ENCODE results near the gene MYOM1. TPM values are rescaled to one million over a fixed set of nuclear protein-coding genes. Genes with fewer than 3 reads are reported as not detected.
"Not testable (repeated sequence)": the region's sequence is repeated elsewhere in the genome, so short reads cannot be mapped to it uniquely, and the experiment has no call there.

The MYOM1 gene
- total RNA-seq, 4 donors from 2014 or later: 2.3 to 3.1 (median 3.1) TPM

DNA sequence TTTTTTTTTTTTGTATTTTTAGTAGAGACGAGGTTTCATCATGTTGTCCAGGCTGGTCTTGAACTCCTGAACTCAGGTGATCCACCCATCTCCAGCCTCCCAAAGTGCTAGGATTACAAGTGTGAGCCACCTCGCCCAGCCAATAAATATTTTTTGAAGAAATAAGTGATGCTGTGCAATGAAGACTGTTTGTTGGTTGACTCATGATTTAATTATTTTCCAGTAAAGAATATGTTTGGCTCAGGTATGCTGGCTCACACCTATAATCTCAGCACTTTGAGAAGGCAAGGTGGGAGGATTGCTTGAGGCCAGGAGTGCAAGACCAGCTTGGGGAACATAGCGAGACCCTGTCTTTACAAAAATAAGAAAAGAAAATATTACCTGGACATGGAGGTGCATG, 165.0 kb downstream of the MYOM1 start:
- Histone ChIP-seq H3K36me3 (no peaks in the 10 kb centered on the region), H3K9me3 (no peaks in the 10 kb centered on the region), H3K27ac (no peak overlapping the region), H3K4me3 (replicated peaks in 1 of 3) (no peak overlapping the region), H3K27me3 (no peaks in the 10 kb centered on the region), H3K4me1 (peaks cover 0 to 5% of the 10 kb centered on the region in 2 donors)
- intact Hi-C loops (cut with DNase I): loop anchor here (5.0 kb wide), 1 partner anchor 37 kb away; no protein-coding TSS in a partner anchor
- DNase-seq: no peak
- TF ChIP-seq, protein P1, sequence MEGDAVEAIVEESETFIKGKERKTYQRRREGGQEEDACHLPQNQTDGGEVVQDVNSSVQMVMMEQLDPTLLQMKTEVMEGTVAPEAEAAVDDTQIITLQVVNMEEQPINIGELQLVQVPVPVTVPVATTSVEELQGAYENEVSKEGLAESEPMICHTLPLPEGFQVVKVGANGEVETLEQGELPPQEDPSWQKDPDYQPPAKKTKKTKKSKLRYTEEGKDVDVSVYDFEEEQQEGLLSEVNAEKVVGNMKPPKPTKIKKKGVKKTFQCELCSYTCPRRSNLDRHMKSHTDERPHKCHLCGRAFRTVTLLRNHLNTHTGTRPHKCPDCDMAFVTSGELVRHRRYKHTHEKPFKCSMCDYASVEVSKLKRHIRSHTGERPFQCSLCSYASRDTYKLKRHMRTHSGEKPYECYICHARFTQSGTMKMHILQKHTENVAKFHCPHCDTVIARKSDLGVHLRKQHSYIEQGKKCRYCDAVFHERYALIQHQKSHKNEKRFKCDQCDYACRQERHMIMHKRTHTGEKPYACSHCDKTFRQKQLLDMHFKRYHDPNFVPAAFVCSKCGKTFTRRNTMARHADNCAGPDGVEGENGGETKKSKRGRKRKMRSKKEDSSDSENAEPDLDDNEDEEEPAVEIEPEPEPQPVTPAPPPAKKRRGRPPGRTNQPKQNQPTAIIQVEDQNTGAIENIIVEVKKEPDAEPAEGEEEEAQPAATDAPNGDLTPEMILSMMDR (IDR thresholded peaks at IDR 0.05): no peak
- TF ChIP-seq POLR2A (IDR thresholded peaks at IDR 0.05): no peak
- WGBS, 2 donors: 91 to 97% methylated on average over 3 of the region's 3 CpGs

GRCh38 chr18:3054214-3054613, 165.6 kb downstream of the MYOM1 start:
- Histone ChIP-seq H3K36me3 (no peaks in the 10 kb centered on the region), H3K27ac (no peak overlapping the region), H3K9me3 (no peaks in the 10 kb centered on the region), H3K4me1 (peaks cover 0 to 5% of the 10 kb centered on the region in 2 donors), H3K4me3 (replicated peaks in 1 of 3) (no peak overlapping the region), H3K27me3 (no peaks in the 10 kb centered on the region)
- intact Hi-C loops (cut with DNase I): no loop called here
- TF ChIP-seq POLR2A (IDR thresholded peaks at IDR 0.05): no peak
- TF ChIP-seq, protein P1 (IDR thresholded peaks at IDR 0.05): no peak
- 97 to 99% methylated on average over 6 of the region's 6 CpGs for WGBS, 2 donors
- no peak for DNase-seq

DNA sequence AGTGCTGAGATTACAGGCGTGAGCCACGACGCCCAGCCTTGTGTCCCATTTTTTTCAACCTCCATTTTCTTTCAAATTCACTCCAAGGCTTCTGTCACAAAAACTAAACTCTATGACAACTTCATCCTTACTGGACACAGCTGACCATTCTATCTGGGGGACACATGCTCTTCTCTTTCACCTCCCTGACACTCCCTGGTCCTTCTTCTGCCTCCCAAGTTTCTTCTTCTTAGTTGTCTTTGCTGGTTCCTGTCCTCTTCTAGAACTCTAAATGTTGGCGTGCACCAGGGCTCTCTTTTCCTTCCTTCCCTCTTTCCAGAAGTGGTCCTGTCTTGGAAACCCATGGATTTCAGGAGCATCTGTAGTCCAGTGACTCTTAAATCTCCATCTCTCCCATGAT, 166.7 kb downstream of the MYOM1 start:
- no peaks in the 10 kb centered on the region for H3K36me3 ChIP-seq
- intact Hi-C loops (cut with DNase I): no loop called here
- whole genome bisulfite sequencing, 2 donors: 97% methylated on average over 4 of the region's 4 CpGs
- H3K27me3 ChIP-seq: no peaks in the 10 kb centered on the region
- DNase-seq: no peak
- H3K27ac ChIP-seq: no peak overlapping the region
- TF ChIP-seq, protein P1 (IDR thresholded peaks at IDR 0.05): no peak
- no peak for TF ChIP-seq POLR2A (IDR thresholded peaks at IDR 0.05)
- H3K9me3 ChIP-seq: no peaks in the 10 kb centered on the region
- no peak overlapping the region for H3K4me3 ChIP-seq (replicated peaks in 1 of 3)
- no peaks in the 10 kb centered on the region for H3K4me1 ChIP-seq

- TF ChIP-seq, protein P1 (IDR thresholded peaks at IDR 0.05): no peak
- no peak for TF ChIP-seq POLR2A (IDR thresholded peaks at IDR 0.05)
- WGBS, 2 donors: 68 to 74% methylated on average over 2 of the region's 2 CpGs
- Histone ChIP-seq H3K4me3 (replicated peaks in 1 of 3) (no peak overlapping the region), H3K27me3 (no peaks in the 10 kb centered on the region), H3K9me3 (no peaks in the 10 kb centered on the region), H3K4me1 (no peaks in the 10 kb centered on the region), H3K36me3 (no peaks in the 10 kb centered on the region), H3K27ac (no peak overlapping the region)
- DNase-seq: no peak
- intact Hi-C loops (cut with DNase I): no loop called here
Measured at GRCh38 chr18:3052411-3052758, 167.4 kb downstream of the MYOM1 start.

DNA sequence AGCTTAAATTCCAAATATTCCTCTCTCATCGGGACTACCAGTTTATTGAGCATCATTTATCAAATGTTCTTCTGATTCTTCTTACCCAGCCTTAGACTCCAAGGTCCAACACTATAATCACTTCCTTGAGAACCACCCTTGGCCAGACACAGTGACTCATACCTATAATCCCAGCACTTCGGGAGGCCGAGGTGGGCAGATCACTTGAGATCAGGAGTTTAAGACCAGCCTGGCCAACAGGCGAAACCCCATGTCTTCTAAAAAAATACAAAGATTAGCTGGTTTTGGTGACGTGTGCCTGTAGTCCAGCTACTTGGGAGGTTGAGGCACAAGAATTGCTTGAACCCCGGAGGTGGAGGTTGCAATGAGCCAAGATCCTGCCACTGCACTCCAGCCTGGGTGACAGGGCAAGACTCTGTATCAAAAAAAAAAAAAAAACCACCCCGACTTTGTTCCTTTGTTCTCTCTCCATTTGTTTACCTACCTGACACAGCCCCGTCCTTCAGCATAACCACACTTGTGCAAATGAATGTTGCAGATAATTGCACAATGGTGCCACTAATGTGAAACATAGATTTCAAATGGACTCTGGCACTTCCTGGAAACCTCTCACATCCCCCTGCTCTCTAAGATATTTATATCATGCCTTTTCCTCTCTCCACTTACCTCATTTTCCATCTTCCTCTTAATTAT, 167.9 kb downstream of the MYOM1 start:
- no peaks in the 10 kb centered on the region for H3K36me3 ChIP-seq
- 85 to 86% methylated on average over 8 of the region's 8 CpGs for WGBS, 2 donors

GRCh38 chr18:3049897-3050454, 169.8 kb downstream of the MYOM1 start:
- H3K4me3 ChIP-seq (replicated peaks in 1 of 3); H3K4me1 ChIP-seq; H3K27me3 ChIP-seq; H3K9me3 ChIP-seq; DNase-seq; intact Hi-C loops (cut with DNase I); H3K27ac ChIP-seq; H3K36me3 ChIP-seq: not testable (repeated sequence)
- 46 to 58% methylated on average over 4 to 5 of the region's 8 CpGs for WGBS, 2 donors

More for the DNA sequence above, 167.9 kb downstream of the MYOM1 start:
- no peaks in the 10 kb centered on the region for H3K27me3 ChIP-seq
- H3K9me3 ChIP-seq: no peaks in the 10 kb centered on the region
- DNase-seq: no peak
- H3K27ac ChIP-seq: no peak overlapping the region
- TF ChIP-seq, protein P1 (IDR thresholded peaks at IDR 0.05): no peak
- no peak for TF ChIP-seq POLR2A (IDR thresholded peaks at IDR 0.05)
- intact Hi-C loops (cut with DNase I): no loop called here
- H3K4me3 ChIP-seq (replicated peaks in 1 of 3): no peak overlapping the region
- H3K4me1 ChIP-seq: no peaks in the 10 kb centered on the region

Data from thyroid gland (tissue), 4 donors.